Hindlimb muscle (tissue), 1 donor: ENCODE data around the gene CRTC3. TPM values are rescaled to one million over a fixed set of nuclear protein-coding genes. Genes with fewer than 3 reads are reported as not detected.
"Not testable (repeated sequence)": the region's sequence is repeated elsewhere in the genome, so short reads cannot be mapped to it uniquely, and the experiment has no call there.

Experiments used
- DNase-seq: peaks from one replicate; pipeline ENCODE4 v3.0.0-alpha.2; 2013
- polyA plus RNA-seq: library from polyadenylated mRNA; unstranded; fragments of 120-200 nt; gene quantifications from one replicate; pipeline ENCODE4 v1.2.1, GENCODE V29; 2013; ENCODE audit not compliant: insufficient read length

The CRTC3 gene
- polyA plus RNA-seq, 1 donor = 26.4 TPM

- DNase-seq = no peak
These were observed 9.4 kb upstream of the CRTC3 start for GRCh38 chr15:90520365-90520764.

DNA sequence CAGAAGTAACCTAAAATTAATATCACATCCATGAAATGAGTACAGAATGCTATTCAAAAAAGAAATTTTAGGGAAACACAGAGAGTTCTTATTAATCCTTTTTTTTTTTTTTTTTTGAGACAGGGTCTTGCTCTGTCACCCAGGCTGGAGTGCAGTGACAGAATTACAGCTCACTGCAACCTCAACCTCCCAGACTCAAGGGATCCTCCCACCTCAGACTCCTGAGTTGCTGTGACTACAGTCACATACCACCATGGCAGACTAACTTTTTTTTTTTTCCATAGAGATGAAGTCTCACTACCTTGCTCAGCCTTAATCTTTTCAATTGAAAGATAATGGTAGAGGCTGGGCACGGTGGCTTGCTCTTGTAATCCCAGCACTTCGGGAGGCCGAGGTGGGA lies 6.3 kb upstream of the CRTC3 start:
- no peak for DNase-seq

- DNase-seq = not testable (repeated sequence)
These were observed 5.5 kb upstream of the CRTC3 start for GRCh38 chr15:90524018-90524803.

- no peak for DNase-seq
These were observed 732 bp upstream of the CRTC3 start for GRCh38 chr15:90529011-90529370.

DNA sequence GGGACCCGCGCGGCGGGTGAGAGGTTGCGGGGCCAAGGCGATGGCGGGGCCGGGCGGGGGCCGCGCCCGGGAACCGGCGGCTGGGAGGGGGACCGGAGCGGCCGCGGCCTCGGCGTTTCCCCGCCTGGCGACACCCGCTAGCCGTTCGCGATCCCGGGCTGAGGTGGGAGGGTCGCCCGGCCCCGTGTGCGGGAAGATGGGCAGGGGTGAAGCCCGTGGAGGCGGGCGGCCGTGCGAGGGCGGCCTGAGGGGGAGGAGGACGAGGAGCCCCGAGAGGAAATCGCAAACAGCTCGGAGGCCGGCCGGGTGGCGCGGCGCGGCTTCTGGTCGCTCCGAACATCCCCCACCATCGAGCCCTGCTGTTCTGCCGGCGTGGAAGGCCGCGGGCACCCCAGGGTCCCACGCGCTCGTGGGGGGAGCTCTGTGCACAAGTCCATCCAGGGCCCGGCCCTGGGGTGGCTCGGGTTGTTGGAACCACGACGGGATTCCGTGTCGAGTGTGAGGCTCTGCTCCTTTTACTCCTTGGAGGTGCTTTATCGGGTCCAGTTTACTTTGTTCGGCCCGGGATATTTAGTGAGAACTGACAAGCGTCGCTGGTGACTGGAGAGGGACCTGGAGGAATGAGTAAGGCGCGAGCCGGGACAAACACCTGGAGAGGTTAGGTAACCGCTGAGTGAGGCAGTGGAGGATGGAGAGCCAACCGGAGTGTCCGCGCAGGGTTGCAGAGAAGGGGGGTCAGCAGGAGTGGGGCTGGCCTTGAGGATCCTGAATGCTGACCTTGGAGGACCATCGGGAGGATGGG lies 728 bp downstream of the CRTC3 start:
- peak; percentile 59 for DNase-seq

DNA sequence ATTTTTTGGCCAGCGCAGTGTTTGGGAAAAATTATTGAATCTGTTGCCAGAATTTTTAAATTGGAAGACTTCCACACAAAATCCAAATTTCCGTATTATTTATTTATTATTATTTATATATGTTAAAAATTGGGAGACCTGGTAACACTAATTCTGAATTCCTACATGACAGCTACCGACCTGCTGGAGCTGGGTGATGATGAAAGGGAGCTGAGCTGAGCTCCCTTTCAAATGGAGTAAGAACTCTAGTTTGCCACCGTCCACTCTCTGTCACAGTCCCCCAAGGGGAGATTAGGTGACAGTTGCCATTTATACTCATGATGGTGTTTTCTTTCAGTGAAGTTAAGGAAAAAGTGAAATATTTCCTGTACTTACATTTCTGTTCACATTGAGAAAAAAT lies 1.4 kb downstream of the CRTC3 start:
- no peak for DNase-seq

- no peak for DNase-seq
These were observed 5.5 kb downstream of the CRTC3 start for GRCh38 chr15:90535254-90535653.

DNA sequence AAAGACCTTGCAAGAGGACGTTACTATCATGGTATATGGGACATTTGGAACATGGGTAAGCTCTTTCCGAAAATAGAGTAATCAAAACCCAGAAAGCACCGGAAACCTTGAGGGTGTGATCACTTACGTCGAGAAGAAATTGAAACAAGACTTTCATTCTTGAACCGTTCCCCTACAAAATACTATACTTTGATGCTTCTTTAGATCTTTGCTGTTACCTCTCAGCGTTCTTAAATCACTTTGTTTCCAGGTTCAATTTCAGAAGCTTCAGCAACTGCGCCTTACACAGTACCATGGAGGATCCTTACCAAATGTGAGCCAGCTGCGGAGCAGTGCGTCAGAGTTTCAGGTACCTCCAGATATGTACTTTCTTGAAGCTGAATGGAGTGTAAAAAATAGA lies 10.1 kb downstream of the CRTC3 start:
- DNase-seq = no peak

GRCh38 chr15:90540768-90541167 lies 11.0 kb downstream of the CRTC3 start:
- no peak for DNase-seq

- DNase-seq = no peak
These were observed 15.4 kb downstream of the CRTC3 start for GRCh38 chr15:90545095-90545494.

- no peak for DNase-seq
These were observed 17.8 kb downstream of the CRTC3 start for GRCh38 chr15:90547540-90547939.

DNA sequence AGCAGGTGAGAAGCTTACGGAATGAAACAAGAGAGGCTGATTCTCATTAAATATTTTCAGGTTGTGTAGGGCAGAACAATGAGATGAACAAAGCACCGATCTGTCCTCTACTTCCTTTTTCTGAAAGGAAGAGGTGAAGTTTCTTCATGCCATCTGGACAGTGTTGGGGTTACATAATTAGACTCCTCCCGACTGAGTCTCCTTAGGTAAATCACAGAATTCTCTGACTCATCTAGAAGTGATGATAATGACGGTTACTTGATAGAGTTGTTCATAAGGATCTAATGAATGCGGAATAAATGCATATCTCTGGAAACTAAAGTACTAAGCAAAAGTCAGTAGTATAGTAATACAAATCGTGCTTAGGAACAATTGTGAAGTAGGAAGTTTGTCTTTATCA lies 21.2 kb downstream of the CRTC3 start:
- no peak for DNase-seq

- no peak for DNase-seq
These were observed 22.6 kb downstream of the CRTC3 start for GRCh38 chr15:90552162-90552928.

GRCh38 chr15:90552929-90553211 lies 23.1 kb downstream of the CRTC3 start:
- DNase-seq = no peak

- peak; percentile 67 for DNase-seq
These were observed 23.6 kb downstream of the CRTC3 start for GRCh38 chr15:90553248-90553745.

DNA sequence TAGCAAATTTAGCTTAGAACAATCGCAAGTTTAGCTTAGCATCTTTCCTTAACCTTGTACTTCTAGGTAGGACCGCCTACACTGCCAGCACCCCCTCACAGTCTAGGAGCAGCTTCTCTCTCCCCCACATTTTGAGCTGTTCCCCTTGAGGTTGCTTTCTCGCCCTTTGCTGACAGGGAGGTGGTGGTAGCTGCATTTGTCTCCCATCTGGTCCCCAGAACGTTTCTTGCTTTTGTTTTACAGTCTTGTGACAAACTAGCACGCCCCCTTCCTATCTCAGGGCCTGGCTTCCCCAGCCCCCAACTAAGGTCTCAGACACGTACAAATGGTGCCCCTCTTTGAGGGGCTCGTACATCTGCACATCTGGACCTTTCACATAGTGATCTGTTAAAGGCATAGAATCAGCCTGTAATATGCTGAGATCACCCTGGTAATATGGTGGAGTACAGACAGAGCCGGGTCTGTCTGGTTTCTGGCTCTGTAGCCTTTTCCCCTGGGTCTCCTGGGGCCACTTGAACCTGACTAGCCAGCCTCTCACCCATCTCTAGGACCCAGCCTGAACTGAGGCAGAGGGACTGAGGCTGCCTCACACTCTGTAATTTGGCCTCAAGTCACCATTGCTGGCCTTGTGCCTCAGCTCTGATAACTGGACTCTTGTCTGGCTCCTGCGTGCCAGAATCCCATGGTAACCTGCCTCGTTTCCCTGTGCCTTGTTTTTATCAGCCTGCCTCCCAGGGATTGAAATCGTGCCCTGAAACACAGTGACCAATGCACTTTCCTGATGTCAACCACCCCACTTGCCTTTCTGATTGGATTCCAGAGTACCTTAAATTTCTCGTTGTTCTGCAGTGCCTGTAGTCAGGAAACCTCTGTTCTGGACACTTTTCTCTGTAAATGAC lies 27.7 kb downstream of the CRTC3 start:
- DNase-seq = peak; percentile 55

DNA sequence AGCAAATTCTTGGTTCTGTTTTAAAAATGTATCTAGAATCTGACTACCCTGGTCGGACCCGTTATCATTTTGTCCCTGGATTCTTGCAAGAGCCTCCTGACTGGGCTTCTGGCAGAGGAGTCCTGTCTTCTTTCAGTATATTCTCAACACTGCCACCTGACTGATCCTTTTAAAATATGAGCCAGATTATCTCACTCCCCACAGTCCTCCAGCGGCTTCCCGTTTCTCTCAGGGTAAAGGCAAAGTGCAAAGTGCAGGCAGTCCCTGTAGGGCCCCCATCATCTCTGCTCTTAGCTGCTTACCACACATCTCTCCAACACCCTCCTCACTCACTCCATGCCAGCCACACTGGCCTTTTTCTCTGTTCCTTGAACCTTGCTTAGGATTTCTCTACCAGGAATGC lies 28.4 kb downstream of the CRTC3 start:
- no peak for DNase-seq

DNA sequence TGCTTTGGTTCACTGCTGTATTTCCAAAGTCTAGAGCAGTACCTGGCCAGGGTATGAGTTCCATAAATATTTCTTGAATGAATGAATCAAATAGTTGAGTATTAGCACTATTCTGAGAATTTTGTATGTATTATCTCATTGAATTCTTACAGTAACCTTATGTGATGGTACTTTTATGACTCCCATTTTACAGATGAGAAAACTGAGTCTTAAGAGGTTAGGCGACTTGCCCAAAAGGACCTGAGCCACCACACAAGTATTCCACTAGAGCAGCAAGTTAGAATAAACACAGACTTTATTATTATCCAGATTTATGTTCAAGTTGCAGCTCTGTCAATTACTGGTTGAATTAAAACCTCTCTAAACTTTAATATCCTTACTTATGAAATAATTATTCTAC lies 29.4 kb downstream of the CRTC3 start:
- no peak for DNase-seq

- no peak for DNase-seq
These were observed 30.6 kb downstream of the CRTC3 start for GRCh38 chr15:90560229-90560776.

DNA sequence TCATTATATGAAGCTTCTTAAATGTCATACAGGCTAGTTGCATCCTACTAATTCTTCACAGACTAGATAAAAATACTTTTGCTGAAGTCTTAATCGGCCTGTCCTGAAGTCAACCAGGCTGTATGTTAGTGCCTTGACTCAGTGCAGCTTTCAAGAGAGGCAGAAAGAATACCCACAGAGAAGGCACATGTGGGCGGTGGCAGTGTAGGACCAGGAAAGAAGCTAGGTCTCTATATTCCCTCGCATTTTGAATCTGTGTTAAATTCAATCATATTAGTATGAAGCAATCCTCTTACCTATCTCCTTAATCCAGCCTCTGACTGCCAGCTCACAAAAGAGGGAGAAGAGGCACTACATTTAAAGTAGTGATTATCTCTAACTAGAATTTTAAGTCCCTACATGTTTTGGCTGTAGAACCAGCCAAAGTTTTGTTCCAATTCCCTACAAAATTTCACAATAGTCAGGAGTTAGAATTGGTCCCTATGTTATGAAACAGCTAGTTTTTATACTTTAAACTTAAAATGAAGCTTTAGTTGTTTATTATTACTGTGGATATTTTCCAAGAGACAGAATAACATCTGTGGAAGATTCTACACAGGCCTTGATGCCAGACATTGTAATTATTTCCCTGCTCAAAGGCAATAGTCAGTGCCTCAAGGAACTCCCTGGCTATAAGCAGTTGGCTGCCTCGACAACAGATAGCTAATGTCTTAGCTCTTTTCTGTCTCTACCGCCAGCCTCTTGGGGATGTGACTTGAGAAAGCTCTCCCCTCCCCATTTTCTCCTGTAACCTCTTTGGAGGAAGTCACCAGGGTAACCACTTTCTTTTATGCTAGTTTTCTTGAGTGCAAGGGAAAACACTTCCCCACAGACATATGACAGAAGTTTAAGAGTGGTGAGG lies 31.9 kb downstream of the CRTC3 start:
- peak; percentile 66 for DNase-seq

- no peak for DNase-seq
These were observed 32.9 kb downstream of the CRTC3 start for GRCh38 chr15:90562669-90563068.
